GM21576 (cell line): ENCODE measurements around the gene COL4A1.

Source experiments
- ATAC-seq: cut with Tn5 transposase; IDR thresholded peaks from one replicate; pipeline ENCODE4 v1.9.1; 2021; ENCODE audit warnings: mild to moderate bottlenecking, moderate library complexity; ENCODE audit not compliant: unreplicated experiment

Gene COL4A1

DNA sequence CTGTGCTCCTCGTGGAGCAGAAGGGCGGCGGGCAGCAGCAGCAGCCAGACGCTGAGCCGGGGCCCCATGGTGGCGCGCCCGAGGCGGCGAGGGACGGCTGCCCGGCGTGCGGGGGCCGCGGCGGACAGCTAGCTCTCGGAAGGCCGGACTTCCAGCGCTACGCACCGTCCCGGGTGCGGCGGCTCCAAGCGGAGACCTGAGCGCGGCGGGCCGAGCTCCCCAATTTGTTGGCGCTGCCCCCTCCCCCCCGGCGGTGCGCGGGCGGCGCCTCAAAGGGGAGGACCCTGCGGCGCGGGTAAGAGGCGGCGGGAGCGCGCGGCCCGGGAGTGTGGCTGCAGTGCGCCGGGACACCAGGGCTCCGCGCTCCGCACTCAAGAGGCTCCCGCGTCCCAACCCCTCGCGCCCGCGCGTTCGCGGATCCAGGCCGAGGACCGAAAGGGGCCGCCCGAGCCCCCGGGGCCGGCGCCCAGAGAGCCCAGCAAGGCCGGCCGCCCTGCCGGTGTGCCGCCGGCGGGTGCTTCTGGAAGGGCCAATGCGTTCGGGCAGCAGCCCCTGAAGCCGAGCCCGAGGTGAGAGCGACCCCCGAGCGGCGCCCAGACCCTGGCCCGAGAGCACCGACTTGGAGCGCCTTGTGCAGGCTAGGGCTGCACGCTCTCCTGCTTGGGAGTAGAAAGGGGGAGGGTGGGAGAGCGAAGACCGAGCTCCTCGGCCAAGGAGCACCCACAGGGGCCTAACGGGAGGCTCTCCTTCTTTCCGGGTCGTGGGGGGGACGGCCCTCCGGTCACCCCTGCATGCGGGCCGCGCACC is at the start of gene COL4A1, which contains the start of gene COL4A2:
Gene COL4A1, minus strand, starts transcription at position 198 of the 807 bp plus-strand sequence. Its CDS starts 130 bp downstream, at position 68.
Gene COL4A2, plus strand, starts transcription at position 325 of the 807 bp plus-strand sequence. CDS start 620 bp downstream, outside the sequence.
- no peak for ATAC-seq

DNA sequence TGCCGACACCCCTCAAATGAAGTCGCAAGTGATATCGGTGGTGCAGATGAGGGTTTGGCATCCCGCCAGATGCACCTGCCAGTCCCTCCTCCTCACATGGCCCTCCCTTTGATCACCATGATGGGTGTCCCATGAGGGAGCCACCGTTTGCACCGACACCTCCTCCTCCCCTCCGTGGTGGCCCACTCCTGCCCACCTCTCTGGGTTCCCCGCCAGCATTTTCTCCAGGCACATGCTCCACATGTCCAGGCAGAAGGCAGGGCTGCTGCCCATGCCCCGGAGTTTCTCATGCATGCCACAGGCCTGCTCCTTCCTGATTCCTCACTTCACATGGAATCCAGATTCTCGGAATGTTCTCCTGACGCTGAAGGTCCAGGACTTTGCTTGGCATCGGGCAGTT is 49.4 kb upstream of the COL4A1 start:
- no peak for ATAC-seq

DNA sequence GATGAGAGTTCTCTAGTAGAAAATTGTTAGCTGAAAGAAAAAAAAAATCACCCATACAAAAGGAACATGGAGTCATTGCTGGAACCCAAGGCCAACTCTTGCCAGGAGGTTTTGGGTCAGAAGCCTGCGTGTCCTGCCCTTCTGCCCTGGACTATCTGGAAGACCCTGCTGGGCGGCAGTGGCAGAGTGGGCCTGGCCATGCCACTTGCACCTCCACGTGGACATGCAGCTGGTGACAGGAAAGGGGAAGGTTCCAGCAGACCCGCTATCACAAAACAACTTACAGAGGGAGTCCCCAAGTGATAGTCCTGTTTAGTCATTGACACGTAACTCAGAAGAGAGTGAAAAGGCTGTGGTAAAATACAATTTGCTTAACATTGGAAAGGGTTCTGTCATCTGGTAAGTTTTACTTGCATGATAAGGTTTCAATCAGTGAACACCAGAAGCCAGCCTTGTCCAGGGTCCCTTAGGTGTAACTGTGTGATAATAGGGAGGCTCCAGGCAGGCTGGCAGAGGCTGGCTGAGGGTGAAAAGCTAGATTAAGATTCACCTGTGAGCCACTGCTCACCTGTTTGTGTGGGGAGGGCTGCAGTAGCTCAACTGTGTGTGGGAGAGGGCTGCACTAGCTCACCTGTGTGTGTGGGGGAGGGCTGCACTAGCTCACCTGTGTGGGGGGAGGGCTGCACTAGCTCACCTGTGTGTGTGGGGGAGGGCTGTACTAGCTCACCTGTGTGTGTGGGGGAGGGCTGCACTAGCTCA is 47.9 kb upstream of the COL4A1 start:
- no peak for ATAC-seq

DNA sequence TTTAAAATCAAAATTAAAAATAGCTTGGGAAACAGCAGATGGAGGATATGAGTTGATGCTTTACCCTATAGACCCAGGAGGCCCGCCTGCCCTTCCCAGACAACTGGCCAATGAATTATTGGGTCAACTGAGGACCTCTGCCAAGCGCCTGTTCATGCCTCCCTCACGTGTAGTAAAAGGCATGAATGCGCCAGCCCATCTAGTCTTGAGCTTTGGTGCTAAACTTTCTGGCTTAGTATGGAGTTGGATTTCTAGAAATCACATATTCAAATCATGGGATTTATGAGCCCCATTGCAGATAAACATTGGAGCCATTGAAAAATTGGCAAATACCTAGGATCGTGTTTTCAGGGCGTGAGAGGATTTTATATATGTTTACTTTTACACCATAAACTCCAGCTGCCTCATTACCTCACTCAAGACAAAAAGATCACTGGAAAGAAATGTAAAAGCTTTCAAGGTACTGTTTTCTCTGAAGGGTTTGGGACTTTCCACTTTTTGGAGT is 47.2 kb upstream of the COL4A1 start:
- ATAC-seq = no peak

DNA sequence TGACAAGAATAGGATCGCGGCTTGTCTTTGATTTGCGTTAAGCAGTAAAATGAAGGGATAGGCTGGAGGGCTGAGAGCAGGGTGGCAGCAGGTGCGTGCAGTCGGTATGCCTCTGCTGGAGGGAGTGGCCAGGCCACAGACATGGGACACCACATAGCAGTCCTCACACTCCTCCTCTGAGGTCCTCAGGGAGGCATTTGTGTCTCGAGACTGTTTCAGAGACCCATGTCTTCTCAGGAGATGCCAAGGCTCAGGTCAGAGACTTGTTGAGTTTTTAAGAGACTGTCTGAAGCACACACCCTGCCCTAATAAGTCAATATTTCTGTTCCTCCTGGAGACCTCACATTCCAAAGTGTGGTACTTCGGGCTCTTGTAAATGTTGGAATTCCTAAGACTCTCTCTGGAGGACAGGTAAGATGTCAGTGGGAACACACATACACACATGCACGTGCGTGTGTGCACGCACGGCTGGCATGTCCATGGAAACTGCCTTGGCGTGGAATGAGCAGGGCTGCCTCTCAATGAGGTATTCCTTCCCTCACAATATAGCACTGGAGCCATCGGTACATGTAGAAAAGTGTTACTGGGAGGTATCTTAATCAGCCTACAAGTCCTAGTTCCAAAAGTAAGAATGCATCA is 46.5 kb upstream of the COL4A1 start:
- ATAC-seq = no peak

DNA sequence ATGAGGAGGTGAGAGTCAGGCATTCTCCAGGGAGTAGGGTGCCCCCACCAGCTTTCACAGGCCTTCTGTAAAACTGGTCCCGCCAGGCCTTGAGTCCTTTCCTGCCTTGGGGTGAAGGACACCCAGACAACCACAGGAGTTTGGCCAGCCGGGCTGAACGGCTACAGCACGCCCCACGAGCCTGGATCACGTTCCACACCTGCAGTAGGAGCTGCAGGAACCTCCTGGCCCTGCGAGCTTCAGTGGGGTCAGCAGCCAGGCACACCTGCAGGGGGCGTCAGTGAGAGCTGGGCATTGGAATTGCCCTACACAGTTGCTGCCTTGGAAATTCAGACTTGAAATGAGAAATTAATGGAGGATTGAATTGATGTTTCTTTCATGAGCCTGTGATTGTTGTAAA is 45.8 kb upstream of the COL4A1 start:
- no peak for ATAC-seq

DNA sequence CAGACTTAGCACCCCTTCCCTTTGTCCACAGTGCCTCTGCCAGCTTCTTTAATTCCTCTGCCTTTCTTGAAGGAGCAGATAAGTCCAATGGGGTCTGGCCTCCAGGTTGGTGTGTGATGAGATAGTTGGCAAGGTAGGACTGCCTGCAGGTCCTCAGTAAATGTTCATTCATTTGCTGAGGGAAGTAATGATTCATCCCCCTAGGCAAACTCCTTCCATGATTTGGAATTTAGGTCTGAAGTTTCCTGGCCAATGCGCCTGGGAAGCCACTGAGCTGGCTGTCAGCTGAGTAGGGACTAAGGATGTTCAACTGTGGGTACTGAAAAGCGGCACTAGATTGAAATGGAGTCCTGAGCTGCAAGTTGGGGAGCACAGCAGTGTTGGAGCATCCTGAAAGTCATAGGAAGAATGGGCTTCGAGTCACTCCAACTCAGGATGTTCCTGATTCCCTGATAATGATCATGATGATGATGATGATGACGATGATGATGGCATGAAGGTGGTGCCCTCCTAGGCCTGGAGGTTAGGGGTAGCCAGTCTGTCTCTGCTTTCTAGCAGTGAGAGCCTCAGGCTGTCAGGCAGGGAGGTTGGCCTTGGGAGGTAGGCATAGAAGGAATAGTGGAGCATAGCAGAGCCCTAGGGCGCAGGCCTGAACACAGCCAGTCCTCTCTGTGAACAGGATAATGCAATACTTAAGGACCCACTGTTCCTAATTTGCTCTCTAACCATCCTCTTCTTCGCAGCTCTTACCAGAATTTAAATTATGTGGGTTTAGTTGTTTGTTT is 44.9 kb upstream of the COL4A1 start:
- ATAC-seq = no peak

DNA sequence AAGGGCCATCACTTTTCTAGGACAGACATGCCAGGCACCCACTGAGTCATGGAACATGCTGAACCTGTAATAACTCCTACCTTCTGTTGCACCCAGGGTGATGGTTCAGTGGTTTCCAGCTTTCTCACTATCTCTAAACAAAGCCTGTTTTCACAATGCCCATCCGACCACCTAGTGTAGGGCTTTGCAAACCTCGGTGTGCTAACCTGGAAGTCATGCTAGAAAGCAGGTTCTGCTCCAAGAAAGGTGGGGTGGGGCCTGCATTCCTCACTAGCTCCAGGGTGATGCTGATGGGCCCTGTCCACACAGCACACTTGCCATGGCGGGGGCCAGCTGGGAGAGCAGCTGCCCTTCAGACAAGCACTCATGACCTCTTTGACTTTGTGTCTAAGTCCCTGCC is 43.6 kb upstream of the COL4A1 start:
- ATAC-seq = no peak

DNA sequence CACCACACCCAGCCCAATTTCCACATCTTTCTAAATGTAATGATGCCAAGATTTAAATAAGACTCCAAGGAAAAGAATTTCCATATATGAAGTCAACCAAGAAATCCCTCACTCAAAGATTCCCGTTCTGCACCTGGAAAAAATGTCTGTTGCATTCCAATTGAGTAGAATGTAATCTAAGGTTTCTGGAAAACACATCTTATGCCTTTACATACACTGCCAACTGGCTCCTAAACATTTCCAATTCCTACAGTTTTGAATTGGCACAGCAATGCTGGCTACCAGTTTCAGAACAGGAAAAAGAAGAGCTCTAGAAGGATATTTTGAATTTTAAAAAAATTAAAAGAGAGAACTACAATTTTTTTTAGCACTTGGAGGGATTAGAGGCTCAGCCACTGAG is 43.1 kb upstream of the COL4A1 start:
- ATAC-seq = no peak

DNA sequence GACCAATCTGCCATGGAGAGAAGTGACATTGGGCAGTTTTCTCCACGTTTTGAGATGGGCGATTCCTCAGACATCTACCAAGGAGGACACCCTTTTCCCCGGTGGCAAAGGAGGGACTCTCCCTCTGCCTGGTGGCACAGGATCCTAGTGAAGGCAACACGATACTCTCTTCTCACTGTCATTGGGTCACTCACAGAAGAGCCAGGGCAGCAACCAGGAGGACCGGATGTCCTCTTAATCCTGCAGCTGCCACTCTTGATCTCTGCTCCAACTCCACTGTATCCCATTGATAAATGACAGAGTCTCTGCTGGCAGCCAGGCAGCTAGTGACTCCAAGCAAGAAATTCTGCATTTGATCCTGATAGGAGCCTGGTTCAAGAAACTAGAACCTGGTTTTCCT is 42.3 kb upstream of the COL4A1 start:
- ATAC-seq = no peak

DNA sequence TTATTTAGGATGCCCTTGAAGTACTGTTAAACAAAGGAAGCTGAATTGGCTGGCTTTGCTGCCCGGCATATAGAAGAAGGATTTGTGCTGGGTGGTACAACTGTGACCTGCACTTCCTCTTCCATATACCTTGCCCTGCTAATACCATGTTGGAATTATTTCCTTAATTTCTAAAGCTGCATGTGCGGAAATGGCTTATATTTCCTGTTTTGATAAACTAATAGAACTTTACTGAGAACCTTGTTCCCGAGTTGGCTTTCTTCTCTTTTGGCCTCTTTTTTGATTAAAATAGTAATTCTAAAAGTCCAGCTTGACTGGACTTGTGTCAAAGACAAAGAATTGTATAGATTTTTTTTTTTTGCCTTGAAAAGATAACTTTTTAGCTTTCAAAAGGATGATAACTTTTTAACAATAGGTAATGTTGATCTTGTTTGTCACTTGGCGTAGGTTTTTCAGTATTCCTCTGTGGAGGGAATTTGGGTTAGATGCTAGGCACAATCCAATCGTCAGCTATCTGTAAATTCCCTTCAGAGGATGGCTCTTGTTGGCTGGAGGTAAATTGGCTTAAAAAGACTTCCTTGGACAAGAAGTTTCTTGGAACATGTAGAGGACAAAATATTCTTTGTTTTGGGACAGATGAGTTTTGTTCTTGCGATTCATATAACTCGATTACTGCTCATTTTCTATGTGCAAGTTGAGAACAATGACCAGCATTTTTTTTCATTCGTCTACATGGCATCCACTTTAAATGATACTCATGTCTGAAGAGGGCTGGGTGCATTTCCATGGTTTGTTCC is 41.5 kb upstream of the COL4A1 start:
- ATAC-seq = no peak

DNA sequence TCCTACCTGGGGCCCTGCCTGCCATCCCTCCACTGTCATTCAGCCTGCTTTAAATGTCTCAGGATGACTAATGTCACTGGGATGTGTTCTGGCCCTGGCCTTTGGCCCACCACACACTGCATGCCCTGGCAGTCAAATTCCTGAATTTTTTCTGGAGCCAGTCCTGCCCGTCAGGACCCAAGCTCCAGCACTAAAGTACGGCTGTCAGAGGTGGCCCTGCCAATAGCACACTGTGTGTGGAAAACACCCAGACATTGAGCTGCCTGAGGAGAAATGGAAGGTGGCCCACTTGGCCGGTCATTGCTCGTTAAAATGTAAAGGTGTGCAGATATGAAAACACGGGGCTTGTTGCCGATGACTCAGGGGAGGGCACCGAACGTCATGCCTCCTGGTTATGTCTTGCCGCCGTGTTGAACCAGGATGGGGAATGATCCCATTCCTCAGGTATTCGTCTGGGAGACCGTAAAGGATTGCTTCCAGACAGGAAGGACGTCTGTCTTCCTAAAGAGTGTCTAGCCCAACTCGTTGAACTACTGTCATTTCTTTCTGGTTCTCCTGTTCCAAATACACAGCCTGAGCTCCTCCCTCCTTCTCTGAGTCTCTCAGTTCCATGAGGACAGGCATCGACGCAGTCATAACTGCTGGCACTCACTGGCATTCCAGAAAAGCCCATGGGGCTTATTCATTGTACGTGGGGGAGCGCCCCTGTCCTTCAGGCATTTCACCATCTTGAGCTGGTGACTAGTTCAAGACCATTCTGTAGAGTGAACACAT is 40.8 kb upstream of the COL4A1 start:
- no peak for ATAC-seq

DNA sequence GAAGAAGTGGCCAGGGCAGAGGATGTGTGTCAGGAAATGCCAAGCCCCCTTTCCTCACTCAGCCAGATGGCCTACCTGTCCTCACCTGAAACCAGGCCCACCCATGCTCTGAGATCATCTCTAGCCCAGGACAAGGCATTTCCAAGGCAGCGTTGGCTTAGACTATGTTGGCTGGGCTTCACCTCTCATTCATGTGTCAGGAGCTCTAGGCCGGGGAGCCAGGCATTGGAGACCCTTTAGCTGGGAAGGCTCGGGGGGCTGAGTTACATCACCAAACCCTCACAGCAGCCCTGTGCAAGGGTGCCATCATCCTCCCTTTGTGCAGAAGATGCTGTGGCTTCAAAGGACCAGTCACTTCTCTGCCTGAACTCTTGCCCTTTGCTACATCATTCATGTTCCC is 40.1 kb upstream of the COL4A1 start:
- ATAC-seq = no peak

DNA sequence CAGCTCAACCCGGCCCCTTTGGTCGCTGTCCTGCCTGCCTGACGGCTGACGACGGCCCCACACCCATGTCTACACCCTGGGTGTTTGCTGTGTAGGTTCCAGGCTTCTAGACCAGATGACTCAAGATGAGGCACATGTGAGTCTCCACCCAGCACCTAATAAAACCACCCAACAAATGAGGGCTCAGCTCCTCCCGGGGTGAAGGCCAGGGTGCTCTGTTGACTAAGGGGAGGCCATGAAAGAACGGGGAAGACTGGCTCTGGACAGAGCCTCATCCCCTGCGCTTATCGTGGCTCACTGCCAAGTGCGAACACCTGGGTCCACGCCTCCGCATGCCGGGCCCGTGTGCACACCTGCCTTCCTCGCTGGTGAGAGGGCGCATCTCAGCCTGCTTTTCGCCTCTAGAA is 39.7 kb upstream of the COL4A1 start:
- ATAC-seq = no peak

DNA sequence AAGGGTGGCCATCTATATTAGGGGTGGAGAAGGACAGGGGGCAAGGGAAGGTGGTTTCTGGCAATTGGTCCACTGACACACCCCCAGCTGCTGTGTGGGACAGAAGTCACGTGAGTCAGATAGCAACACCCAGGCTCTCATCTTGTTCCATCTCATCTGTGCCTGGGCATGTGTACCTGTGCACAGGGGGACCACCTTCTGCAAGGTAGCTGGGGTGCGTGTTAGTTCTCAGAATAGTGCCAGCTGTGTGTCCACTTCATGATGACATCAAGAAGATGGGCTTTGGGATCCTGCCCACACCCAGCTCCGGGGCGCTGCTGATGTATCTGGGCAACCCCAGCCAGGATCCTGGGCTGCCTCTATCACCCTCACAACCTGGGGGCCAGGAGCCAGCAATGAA is 38.7 kb upstream of the COL4A1 start:
- ATAC-seq = no peak

DNA sequence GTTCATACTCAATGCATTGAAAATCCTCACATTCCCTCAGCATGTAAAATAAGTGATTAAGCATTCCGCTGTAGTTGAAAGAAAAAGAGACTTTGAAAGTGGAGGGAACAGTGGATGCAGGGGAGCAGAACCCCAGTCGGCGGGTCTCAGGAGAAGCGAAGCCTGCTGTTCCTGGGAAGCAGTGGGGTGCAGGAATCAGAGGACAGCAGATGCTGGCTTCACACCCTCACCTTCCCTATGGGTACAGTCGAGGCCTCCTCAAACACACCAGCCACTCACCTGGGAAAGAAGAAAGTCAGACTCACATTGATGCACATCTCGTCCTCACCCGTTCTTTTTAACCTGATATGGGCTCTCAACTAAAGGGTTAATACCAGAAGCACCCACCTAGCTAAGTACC is 38.3 kb upstream of the COL4A1 start:
- no peak for ATAC-seq

DNA sequence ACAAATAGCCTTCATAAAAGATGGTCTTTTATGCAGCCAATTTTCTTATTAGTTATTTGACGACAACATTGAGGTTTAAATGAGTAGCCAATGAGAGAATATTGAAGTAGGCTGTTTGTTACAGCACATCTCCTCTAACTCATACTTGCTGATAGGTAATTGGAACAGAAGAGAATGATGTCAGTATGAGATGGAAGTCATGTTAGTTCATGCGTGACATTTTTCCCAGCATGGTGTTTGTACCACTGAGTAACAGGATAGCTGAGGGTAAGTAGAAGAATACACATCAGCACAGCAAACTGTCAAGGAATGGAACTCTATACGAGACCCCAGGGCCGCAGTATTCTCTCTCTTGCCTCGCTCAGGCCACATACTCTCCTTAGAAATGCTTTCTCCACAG is 37.4 kb upstream of the COL4A1 start:
- no peak for ATAC-seq

DNA sequence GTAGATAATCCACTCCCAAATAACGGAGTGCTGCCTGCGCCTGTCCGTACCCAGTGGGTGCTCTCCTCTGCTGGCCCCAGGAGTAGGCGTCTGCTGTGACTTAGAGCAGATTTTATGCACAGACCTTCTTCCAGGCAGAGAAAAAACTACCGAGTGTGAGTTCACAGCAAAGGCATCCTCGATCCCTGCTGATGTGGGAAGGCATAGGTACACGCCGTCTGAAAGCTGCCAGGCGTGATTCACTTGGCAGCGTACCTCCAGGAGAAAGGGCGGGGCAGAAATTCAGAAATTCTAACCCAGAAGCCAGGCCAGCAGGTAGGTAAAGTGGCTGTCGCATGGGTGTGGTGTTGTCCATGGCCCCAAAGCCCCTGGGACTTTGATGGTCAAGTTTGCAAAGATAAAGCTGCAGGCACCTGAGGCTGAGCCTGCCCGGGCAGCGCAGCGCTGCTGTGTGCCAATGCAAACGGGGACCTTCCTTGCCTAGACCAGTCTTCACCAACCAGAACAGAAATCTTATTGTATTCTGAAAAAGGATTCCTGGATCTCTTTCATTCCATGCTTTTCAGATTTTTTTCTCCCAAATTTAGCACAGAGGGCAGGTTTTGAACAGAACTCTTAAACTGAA is 36.4 kb upstream of the COL4A1 start:
- ATAC-seq = no peak

DNA sequence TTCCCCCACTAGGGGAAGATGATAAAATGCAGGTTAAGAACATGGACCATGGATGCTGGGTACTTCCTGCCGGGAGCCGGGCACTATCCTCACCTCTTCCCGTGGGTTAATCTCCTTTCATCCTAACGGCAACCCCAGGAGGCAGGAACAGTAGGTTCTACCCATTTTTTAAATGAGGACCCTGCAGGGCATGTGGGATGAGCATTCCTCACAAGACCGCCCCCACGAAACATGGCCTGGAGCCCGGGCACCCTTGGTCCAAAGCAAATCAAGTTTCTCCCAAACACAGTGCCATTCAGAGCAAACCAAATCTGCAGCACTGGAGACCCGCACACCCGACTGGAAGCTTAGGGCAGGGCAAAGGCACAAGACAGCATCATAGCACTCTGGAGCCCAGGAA is 35.5 kb upstream of the COL4A1 start:
- ATAC-seq = no peak
